HG03108 (cell line): ENCODE measurements around the gene FYN.

Source experiments
- ATAC-seq: cut with Tn5 transposase; IDR thresholded peaks from one replicate; pipeline ENCODE4 v1.9.1; 2021; ENCODE audit warnings: moderate library complexity; ENCODE audit not compliant: unreplicated experiment

Gene FYN

DNA sequence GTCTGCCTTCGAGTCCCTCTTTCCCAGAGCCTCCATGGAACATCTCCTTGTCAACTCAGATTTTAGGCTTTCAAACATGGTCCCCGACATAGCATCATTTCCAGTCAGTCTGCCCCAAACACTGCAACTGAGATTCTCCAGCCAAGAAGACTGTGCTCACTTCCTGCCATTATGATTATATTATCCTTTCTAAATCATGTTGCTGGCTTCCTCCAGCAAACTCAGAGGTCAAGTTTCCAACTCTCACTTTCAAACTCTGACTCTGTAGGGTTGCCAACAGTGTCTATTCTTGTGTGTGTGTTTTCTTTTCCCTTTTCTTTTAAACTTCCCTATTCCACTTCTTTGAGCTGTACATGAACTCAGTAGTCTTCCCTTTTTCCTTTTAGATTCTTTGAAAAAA, 206.4 kb downstream of the FYN start:
- no peak for ATAC-seq

DNA sequence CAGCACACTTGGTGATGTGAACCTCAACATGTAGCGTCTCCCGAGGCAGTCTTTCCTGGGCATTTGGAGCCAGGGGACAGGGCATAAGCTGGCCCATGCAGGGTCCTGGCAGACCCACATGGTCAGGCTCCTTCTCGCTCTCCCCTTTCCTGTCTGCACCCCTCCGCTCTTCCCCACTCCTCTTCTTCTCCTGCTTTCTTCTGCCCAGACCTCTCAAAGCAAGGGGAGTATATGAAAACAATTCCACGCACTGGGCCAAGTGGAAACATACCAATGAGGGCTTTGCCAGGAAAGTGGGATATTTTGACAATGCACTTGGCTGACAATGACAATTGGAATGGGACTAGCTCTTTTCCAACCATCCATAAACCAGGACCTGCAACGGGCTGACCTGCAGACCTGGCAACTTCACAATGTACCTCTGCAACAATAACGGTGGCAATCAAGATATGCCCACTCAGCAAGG, 208.7 kb downstream of the FYN start:
- ATAC-seq: no peak

DNA sequence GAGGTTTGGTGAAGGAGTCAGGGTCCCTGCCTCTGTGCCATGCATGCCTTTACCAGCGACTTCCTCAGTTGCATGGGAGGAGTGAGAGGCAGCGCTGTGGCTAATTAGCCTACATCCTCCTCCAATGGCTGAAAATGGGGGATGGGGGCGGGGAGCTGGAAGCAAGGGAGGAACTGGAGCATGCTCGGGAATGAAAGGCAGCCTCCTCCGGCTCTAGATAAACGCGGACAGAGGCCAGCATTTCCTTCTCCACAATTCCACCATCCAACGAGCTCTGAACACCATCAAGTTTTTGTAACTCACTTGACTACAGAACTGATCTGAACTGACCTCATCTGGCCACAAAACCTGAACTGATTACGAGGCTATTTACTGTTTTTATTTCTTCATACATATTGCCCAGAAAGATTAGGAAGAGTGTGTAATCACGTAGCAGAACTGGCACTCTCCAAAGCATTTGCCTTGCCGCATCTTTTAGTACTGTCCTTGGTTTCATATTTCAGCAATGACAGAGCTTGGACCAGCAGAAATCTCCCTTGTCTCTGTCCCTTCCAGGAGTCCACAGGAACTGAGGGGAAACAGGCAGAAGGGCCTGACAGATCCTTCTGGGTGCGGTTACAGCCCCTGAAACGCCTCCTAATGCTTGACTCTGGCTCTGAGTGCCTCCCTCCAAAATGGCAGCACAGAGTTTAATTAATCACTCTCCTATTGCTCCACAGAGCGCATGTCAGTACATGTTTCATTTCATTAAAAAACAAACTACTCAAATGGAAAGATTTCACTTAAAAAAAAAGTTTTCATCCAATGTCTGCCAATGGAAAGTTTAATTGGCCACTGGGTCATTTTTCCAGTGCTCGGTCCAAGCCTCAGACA, 209.3 kb downstream of the FYN start:
- no peak for ATAC-seq

DNA sequence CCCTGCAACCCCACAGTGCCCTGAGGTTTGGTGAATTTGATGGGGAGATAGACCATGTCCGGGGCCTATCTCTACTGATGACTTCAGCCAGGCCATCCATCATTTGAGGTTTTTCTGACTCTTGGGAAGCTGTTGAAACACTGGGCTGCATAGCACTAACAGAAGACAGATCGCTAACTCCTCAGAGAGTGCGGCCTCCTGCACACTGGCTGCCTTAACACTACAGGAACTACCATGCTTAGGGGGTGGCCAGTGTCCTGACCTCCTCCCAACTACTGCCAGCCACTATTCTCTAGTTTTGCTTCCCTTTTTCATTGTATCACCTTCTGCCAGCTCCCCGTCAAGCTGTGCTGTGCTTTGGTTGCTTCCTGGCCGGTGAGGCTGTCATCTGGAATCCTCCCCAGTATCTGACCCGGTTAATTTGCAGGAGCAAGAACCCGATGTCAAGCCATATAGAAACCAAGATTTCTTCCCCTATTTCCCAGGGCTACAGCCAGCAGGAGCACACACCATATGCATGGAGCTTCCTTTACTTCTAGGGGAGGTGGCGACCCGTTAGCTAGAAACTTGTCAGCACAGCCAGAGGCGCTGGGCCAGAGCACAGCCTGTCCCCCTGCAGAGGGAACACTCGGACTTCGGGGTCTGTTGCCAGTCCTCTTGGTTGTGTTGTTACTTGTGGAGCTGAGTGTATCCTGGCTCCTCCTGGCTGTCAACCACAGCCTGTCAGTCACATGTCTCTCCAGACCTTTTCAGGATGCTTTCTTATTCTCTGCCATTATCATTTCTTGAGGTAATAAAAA, 210.3 kb downstream of the FYN start:
- ATAC-seq: no peak

DNA sequence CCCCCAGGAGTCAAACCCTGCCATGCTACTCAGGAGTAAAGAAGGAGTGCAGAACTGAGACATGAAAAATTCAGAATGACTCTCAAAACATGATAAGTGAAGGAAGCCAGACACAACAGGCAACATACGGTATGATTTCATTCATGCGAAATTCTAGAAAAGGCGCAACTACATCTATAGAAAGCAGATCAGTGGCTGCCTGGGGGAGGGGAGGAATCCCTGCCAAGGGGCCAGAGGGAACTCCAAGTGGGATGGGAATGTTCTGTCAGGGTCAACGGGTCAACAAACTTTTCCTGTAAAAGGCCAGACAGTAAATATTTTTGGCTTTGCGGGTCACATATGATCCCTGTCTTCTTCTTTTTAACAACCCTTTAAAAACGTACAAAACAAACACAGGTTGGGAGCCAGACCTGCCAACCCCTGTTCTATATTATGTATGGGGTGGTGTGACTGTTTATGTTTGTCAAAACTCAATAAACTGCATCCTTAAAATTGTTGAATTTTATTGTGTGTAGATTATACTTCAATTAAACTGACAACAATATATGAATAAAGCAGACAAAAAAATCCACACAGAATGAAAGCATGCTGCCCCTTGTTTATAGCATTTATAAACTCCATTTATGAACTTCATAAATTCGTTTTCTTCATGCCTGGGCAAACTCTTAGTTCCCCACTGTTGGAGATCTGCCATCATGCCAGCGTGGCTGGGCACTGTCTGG, 211.0 kb downstream of the FYN start:
- ATAC-seq: no peak

DNA sequence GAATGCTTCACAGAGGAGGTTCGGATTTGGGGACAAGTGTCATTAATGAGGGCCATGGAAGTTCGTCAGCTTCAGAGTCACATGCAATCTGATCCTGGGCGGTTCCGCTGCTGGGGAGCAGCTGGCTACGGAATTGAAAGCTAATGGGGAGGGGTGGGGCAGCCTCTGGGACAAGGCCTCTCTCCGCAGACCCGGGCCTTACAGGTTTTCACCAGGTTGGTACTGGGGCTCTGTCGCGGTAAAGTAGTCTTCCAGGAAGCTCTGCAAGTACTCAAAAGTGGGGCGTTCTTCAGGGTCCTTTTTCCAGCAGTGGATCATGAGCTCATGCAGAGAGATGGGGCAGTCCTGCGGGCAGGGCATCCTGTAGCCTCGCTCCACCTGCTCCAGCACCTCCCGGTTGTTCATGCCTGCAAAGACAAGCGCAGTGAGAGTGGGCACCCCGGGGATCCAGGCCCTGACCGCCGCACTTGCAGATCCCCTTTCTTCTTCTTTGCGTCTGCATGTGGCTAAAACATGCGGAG, 211.7 kb downstream of the FYN start:
- no peak for ATAC-seq

DNA sequence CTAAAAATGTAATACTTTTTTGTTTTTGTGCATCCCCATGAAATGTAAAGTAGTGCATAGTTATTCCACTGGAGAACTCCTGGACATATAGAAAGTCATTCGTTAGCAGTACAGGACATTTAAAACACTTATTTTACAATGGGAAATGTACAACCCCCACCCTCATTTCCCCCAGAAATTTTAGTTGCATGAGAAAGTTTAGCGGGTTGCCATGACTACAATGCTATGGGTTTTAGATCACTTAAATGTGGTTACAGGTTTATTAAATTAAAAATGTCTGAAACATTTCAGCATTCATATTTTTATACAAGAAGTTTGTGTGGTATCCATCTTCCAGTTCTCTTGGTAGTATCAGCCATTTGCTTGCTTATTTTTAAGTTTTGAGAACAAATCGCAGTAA, 212.7 kb downstream of the FYN start:
- no peak for ATAC-seq

DNA sequence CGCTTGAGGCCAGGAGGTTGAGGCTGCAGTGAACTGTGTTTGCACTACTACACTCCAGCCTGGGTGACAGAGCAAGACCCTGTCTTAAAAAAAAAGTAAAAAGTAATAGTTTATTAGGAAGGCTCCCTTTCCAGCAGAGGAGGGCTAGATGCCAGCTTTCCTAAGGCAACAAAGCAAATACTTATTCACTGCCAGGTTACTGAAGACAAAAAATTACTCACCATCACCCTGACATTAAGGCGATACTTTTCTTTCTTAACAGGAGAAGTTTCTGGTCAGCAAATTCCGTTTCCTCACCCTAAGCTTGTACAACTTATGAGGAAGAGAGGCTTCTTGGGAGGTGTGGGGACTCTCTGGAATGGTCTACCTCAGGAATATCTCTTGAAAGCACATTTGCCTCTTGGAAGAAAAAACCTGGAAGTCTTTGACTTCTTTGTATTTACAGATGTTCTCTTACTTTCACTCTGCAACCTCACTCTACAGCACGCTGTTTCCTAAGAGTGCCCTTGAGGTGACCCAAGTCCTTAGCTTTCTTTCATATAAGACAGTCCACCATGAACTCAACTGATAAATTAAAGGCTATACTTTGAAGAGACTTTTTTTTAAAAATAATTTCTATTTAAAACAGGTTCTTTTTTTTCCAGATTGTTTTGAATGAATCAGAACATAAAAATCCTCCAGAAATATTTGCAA, 214.6 kb downstream of the FYN start:
- no peak for ATAC-seq

DNA sequence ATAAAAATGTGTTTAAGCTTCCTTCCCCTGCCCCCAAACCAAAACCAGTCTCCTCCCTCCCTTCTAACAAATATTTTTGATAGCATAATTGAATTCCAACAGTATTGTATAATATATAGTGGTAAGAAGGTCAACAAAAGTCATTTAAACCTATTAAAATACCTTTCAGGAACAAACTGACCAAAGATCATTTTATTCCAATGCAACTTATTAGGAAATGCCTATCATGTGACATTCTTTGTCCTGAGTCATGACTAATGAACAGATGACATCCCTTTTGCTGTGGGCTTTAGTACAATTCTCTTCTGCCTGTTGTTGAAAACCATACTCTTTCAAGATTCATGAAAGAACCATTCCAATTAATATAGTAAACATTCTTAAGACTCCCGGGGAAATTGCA, 216.1 kb downstream of the FYN start:
- ATAC-seq: no peak

DNA sequence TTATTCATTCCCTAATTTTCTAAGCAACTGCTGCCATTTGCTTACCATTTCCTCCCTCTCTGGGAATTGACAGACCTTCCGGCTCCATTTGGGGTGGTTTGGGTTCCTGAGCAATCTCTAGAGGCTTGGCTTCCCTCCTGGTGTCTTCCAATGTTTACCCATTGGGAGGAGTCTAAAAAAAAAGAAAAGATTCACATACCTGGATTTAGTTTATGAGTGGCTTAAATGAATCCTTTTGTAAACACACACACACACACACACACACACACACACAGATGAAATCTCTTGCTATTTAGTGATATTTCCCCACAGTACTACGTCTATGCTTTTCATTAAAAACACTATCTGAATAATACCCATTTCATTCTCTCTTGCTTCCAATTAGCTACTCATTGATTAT, 219.3 kb downstream of the FYN start:
- ATAC-seq: no peak

DNA sequence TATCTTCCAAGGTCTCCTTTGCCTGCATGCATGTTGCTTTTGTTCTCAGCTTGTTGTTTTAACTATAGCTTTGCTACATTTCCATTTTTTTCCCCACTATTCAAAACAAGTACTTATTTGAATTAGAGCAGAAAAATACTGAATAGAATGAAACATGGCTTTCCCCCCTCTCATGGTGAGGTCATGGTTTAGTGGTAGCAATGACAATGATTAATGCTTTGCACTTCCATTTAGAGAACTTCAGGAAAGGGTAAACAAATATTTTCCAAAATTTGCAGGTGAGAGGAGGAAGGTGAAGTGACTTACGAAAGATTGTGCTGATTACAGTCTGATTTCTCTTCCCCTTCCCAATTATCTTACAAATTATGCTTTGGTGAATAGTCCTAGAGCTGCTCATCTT, 219.8 kb downstream of the FYN start:
- ATAC-seq: no peak

DNA sequence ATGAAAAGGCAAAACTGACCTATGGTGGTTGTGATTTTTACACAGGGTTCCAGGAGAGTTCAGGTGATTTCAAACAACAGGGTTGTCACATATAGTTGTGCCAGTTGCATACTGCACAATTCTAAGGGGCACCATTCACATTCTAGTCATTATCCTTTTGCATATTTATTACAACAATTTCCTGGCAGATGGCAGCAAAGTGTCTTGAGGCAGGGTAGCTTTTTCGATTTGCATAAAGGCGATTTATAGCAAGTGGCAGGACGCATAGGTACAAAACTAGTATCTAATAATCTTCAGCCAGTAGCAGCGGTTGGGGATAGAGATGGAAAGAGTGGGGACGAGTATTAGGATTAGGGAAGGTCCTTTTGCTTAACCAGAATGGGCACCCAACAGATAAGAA, 221.1 kb downstream of the FYN start:
- ATAC-seq: no peak

DNA sequence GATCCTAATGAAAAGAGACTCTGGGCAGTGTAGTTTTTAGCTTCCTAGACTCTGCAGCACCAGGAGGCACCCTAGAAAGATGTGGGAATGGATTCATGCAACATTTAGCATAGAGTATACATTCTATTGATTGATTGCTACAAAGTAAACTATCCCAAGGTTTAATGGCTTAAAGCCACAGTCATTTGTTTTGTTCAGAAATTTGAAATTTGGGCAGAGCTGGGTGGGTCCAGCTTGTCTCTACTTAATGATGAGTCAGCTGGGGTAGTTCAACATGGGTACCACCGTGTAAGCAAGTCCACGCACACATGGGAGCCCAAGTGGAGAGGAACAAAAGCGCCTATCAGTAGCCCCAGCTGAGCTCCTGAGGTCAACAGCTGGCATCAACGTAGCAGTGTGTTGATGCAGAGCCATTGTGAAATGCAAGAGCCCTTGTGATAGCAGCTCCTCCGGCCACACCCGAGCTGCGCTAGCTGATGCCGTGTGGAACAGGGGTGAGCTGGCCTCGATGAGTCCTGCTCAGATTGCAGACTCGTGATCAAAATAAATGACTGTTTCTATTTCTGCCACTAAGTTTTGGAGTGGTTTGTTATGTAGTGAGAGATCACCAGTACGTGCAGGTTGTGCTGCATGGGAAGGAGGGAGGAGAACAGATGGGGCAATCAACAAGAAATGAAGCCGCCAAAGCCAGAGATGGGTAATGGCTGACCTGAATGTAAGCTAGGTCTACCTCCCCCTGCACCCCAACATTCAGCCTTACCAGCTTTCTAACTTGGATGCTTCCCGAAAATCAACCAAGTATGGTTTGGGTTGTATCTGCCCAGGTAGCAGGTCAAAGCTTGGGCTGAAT, 221.8 kb downstream of the FYN start:
- no peak for ATAC-seq

DNA sequence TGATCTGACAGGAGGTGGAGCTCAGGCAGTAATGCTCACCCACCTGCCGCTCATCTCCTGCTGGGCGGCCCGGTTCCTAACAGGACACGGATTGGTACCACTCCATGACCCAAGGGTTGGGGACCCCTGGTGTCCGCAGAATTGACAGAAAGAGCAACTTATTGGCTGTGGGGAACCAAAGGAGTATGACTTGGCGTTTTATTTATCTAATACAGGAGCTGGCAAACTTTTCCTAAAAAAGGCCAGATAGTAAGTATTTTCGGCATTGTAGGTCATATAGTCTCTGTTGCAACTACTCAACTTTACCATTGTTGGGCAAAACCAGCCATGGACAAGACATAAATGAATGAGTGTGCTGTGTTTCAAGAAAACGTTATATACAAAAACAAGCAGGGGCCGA, 223.2 kb downstream of the FYN start:
- no peak for ATAC-seq

DNA sequence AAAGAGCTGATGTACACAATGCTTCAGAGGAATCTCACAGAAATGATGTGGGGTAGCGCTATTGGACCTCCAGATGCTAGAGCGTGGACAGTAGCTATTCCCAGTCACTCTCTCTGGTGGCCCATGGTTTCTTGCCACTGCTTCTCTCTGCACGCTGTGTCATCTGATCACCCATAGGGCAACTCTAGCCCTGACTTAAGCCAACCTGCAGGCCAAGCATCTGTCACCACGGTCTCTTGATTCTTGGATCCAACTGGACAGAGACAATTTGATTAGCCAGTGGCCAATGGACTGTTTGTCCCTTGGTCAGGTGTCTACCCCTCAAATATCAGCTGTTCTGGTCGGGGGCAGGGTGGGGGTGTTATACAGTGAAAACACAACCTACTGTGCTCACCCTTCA, 225.2 kb downstream of the FYN start:
- ATAC-seq: no peak

DNA sequence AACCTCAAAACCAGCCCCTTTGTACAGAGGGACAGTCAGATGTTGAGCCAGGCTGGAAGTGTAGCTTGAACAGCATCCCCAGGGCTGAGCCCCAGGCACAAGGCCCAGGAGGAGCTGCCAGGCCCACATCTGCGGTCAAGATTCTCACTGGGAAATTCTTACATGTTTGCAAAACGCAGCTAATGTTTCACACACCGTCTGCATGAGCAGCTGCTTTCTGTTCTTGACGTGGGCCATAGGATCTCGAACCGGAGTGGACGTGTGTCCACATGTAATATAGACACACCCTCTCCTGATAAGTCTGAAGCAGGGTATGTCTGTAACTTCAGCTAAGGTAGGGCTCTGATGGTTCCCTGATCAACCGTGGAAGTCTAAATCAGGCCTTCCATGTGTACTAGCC, 226.3 kb downstream of the FYN start:
- ATAC-seq: no peak

DNA sequence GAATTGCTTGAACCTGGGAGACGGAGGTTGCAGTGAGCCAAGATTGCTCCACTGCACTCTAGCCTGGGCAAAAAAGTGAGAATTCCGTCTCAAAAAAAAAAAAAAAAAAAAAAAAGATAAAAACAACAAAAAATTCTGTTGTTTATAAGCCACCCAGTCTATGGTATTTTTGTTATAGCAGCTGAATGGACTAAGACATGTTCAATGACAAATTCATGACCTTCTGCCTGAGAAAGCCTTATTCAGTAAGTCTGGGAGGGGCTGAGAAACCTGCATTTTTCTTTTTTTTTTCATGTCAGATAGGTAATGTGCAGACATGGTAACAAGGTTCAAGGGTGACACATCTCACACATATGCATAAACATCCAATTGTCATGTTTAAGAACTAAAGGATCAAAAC, 227.2 kb downstream of the FYN start:
- ATAC-seq: no peak

DNA sequence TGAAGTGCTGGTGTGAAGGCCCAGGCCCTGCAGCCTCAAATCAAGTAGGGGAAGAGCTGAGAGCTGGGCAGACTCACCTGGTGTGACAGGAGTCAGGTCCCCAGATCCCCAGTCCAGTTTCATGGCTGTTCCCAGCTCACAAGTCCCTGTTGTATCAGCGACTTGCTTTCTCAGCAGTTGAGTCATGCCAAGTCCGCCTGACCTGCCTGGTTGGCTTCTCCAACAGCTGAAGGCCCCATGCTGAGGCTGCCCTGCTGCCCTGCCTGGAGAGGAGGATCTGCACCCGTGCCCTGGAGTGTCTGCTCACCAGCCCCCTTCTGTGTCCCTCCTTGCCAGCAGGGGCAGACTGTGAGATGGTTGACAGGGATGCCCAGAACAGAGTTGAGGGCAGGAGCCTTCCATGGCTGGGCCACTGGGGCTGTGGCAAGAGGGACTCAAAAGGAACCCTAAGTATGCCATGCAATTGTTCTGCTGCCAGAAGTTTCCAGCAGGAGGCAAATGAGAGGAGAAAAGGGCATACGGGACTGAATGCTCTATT, 228.3 kb downstream of the FYN start:
- ATAC-seq: no peak

DNA sequence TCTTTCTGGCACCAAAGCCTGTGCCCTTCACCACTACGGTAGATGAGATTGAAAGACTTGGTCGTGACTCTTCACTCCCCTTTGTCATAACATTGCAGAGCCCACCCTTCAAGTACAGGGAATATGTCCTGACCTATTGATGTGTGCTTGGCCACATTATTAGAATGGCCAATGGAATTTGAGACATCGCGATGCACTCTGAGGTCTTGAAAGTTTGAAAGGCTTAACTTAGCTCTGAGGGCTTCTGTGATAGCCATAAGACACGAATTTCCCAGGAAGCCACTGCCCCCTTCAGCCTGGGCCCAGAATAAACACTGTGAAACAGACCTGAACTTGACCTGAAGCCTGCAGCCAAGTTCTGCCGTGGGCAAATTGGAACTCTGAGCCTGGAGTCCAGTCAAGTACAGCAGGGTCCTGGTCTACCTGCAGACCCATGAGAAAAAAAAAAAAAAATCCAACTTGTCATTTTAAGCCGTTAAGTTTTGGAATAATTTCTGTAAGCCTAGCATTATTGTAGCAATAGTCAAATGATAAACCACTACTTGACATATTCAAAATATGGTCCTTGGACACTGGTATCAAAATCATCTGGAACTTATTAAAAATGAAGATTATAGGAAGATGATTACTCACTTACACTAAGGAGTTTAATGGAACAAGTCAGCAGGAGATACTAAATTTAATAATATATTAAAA, 230.6 kb downstream of the FYN start:
- no peak for ATAC-seq
